Measurements from ENCODE around the gene ZMYND11. TPM values are rescaled to one million over a fixed set of nuclear protein-coding genes. Genes with fewer than 3 reads are reported as not detected.

Gene ZMYND11
- polyA plus RNA-seq, 2 of the 4 experiments (the other 2 are of a cell fraction) = 47.7 to 99.7 TPM

GRCh38 chr10:248307-248706, 113.1 kb downstream of the ZMYND11 start (continued):
- TF ChIP-seq CBX2 (IDR thresholded peaks at IDR 0.05; ENCODE audit: borderline replicate concordance, low read depth) = no peak
- TF ChIP-seq, protein P1, sequence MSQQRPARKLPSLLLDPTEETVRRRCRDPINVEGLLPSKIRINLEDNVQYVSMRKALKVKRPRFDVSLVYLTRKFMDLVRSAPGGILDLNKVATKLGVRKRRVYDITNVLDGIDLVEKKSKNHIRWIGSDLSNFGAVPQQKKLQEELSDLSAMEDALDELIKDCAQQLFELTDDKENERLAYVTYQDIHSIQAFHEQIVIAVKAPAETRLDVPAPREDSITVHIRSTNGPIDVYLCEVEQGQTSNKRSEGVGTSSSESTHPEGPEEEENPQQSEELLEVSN (IDR thresholded peaks at IDR 0.05; ENCODE audit: borderline replicate concordance, low read depth) = no peak
- TF ChIP-seq ZSCAN20 (CRISPR knock-in tag; IDR thresholded peaks at IDR 0.05) = no peak
- no peak for TF ChIP-seq USF2 (IDR thresholded peaks at IDR 0.05)
- no peak for TF ChIP-seq ATOH8 (CRISPR knock-in tag; IDR thresholded peaks at IDR 0.05; ENCODE audit: low read depth)
- TF ChIP-seq KDM1A (IDR thresholded peaks at IDR 0.05; ENCODE audit: low read depth) = no peak
- TF ChIP-seq FOXS1 (CRISPR knock-in tag; IDR thresholded peaks at IDR 0.05) = no peak
- TF ChIP-seq, protein P2, sequence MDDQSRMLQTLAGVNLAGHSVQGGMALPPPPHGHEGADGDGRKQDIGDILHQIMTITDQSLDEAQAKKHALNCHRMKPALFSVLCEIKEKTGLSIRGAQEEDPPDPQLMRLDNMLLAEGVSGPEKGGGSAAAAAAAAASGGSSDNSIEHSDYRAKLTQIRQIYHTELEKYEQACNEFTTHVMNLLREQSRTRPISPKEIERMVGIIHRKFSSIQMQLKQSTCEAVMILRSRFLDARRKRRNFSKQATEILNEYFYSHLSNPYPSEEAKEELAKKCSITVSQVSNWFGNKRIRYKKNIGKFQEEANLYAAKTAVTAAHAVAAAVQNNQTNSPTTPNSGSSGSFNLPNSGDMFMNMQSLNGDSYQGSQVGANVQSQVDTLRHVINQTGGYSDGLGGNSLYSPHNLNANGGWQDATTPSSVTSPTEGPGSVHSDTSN (IDR thresholded peaks at IDR 0.05) = no peak
- no peak for TF ChIP-seq FOSB (CRISPR knock-in tag; IDR thresholded peaks at IDR 0.05)
- TF ChIP-seq NR3C1 (IDR thresholded peaks at IDR 0.05) = no peak

DNA sequence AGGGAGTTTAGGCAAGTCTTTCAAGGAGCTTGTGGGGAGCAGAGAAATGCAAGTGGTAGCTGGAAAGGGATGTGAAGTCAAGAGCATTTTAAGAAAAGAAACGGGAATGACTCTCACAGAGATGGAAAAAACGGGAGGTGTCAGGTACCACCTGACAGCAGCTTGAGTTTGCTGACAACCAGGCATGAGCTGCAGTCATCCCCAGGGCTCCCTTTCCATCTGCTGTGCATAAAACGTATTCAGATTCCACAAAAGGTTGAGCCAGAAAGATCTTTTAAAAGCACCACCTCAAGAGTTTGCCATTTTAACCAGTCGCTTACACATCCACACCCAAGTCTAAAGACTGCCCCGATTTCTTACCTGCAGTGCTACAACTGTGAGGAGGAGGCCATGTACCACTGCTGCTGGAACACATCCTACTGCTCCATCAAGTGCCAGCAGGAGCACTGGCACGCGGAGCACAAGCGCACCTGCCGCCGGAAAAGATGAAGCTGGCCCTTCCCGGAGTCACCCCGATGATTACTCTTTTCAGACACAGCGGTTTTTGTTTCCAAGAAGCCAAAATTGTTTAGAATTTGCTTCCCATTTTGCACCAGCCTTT, 116.8 kb downstream of the ZMYND11 start:
- no peak overlapping the region for H3K4me2 ChIP-seq
- FAIRE-seq = no peak
- ATAC-seq = no peak
- no peaks in the 10 kb centered on the region for H3K9me3 ChIP-seq
- no peak overlapping the region for H3K27ac ChIP-seq
- 94% methylated on average over 13 of the region's 13 CpGs for WGBS (ENCODE audit: missing lambda C conversion rate)
- ChIA-PET POLR2A (no interaction called here), CTCF (no interaction called here)
- TF ChIP-seq CHD4 (IDR thresholded peaks at IDR 0.05; ENCODE audit: borderline replicate concordance) (no peak), NPAS2 (CRISPR knock-in tag; IDR thresholded peaks at IDR 0.05; ENCODE audit: borderline replicate concordance) (no peak), FOXS1 (CRISPR knock-in tag; IDR thresholded peaks at IDR 0.05) (no peak), RNF2 (IDR thresholded peaks at IDR 0.05; ENCODE audit: borderline replicate concordance, low read depth) (no peak), JUN (IDR thresholded peaks at IDR 0.05) (no peak), USF2 (IDR thresholded peaks at IDR 0.05) (no peak), POLR2A (IDR thresholded peaks at IDR 0.05; ENCODE audit: low read length) (no peak), SREBF2 (IDR thresholded peaks at IDR 0.05) (no peak), SMC3 (IDR thresholded peaks at IDR 0.05) (no peak), EHF (CRISPR knock-in tag; IDR thresholded peaks at IDR 0.05) (no peak), EHMT2 (IDR thresholded peaks at IDR 0.05; ENCODE audit: low read depth) (no peak), ZNF302 (CRISPR knock-in tag; IDR thresholded peaks at IDR 0.05) (no peak), RAD21 (conservative IDR thresholded peaks at IDR 0.05 in 1 of 2, IDR thresholded peaks at IDR 0.05 in 1 of 2) (no peak), CHD2 (IDR thresholded peaks at IDR 0.05; ENCODE audit: low read length, partially characterized antibody) (no peak), HOXA7 (CRISPR knock-in tag; IDR thresholded peaks at IDR 0.05) (no peak)
- TF ChIP-seq, protein P3, sequence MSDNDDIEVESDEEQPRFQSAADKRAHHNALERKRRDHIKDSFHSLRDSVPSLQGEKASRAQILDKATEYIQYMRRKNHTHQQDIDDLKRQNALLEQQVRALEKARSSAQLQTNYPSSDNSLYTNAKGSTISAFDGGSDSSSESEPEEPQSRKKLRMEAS (IDR thresholded peaks at IDR 0.05) = no peak
- TF ChIP-seq, protein P1 (IDR thresholded peaks at IDR 0.05; ENCODE audit: borderline replicate concordance, low read depth) = no peak
- TF ChIP-seq, protein P4, sequence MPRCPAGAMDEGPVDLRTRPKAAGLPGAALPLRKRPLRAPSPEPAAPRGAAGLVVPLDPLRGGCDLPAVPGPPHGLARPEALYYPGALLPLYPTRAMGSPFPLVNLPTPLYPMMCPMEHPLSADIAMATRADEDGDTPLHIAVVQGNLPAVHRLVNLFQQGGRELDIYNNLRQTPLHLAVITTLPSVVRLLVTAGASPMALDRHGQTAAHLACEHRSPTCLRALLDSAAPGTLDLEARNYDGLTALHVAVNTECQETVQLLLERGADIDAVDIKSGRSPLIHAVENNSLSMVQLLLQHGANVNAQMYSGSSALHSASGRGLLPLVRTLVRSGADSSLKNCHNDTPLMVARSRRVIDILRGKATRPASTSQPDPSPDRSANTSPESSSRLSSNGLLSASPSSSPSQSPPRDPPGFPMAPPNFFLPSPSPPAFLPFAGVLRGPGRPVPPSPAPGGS (IDR thresholded peaks at IDR 0.05) = no peak
- TF ChIP-seq, protein P5, sequence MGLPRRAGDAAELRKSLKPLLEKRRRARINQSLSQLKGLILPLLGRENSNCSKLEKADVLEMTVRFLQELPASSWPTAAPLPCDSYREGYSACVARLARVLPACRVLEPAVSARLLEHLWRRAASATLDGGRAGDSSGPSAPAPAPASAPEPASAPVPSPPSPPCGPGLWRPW (IDR thresholded peaks at IDR 0.05) = no peak
- no peak overlapping the region for H3K4me3 ChIP-seq
- no peak for DNase-seq (ENCODE audit: low read depth in 1 of 2, low spot score in 1 of 2)
- H3K4me1 ChIP-seq = no peaks in the 10 kb centered on the region

Measured in A549 (cell line).